ENCODE data around the gene THOP1.

DNA sequence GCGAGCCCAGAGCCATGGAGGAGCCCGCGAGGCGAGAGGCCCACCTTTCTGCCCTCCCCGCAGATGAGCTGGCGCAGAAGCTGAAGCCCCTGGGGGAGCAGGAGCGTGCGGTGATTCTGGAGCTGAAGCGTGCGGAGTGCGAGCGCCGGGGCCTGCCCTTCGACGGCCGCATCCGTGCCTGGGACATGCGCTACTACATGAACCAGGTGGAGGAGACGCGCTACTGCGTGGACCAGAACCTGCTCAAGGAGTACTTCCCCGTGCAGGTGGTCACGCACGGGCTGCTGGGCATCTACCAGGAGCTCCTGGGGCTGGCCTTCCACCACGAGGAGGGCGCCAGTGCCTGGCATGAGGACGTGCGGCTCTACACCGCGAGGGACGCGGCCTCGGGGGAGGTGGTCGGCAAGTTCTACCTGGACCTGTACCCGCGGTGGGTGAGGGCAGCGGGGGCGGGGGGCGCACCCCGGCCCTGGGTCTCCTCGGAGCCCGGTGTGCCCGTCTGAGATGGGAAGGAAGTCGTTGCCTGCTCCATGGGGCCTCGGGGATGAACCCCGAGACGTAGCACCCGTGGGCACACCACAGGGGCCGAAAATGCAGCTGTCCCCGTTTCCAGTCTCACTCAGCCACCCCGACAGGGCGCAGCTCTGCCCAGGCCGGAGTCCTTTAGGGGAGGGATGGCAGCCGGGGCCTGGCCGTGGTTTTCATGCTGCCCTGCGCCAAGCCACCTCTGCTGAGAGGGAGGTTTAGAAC, 22.3 kb downstream of the THOP1 start:
- TF ChIP-seq, protein P1, sequence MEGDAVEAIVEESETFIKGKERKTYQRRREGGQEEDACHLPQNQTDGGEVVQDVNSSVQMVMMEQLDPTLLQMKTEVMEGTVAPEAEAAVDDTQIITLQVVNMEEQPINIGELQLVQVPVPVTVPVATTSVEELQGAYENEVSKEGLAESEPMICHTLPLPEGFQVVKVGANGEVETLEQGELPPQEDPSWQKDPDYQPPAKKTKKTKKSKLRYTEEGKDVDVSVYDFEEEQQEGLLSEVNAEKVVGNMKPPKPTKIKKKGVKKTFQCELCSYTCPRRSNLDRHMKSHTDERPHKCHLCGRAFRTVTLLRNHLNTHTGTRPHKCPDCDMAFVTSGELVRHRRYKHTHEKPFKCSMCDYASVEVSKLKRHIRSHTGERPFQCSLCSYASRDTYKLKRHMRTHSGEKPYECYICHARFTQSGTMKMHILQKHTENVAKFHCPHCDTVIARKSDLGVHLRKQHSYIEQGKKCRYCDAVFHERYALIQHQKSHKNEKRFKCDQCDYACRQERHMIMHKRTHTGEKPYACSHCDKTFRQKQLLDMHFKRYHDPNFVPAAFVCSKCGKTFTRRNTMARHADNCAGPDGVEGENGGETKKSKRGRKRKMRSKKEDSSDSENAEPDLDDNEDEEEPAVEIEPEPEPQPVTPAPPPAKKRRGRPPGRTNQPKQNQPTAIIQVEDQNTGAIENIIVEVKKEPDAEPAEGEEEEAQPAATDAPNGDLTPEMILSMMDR (IDR thresholded peaks at IDR 0.05; ENCODE audit: insufficient read depth, low read length): no peak
- TF ChIP-seq POLR2AphosphoS5 (IDR thresholded peaks at IDR 0.05; ENCODE audit: low read depth) (no peak), SPI1 (IDR thresholded peaks at IDR 0.05; ENCODE audit: borderline replicate concordance, low read depth) (no peak), GABPA (IDR thresholded peaks at IDR 0.05; ENCODE audit: low read depth) (no peak)
- TF ChIP-seq, protein P2, sequence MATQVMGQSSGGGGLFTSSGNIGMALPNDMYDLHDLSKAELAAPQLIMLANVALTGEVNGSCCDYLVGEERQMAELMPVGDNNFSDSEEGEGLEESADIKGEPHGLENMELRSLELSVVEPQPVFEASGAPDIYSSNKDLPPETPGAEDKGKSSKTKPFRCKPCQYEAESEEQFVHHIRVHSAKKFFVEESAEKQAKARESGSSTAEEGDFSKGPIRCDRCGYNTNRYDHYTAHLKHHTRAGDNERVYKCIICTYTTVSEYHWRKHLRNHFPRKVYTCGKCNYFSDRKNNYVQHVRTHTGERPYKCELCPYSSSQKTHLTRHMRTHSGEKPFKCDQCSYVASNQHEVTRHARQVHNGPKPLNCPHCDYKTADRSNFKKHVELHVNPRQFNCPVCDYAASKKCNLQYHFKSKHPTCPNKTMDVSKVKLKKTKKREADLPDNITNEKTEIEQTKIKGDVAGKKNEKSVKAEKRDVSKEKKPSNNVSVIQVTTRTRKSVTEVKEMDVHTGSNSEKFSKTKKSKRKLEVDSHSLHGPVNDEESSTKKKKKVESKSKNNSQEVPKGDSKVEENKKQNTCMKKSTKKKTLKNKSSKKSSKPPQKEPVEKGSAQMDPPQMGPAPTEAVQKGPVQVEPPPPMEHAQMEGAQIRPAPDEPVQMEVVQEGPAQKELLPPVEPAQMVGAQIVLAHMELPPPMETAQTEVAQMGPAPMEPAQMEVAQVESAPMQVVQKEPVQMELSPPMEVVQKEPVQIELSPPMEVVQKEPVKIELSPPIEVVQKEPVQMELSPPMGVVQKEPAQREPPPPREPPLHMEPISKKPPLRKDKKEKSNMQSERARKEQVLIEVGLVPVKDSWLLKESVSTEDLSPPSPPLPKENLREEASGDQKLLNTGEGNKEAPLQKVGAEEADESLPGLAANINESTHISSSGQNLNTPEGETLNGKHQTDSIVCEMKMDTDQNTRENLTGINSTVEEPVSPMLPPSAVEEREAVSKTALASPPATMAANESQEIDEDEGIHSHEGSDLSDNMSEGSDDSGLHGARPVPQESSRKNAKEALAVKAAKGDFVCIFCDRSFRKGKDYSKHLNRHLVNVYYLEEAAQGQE (IDR thresholded peaks at IDR 0.05; ENCODE audit: insufficient replicate concordance, low read depth): no peak

Measured in HL-60 (cell line).